VCaP (cell line): Measurements from ENCODE around the gene ETV1.

Experiments used
- H3K27ac ChIP-seq: fragments of 450-650 bp; 2 replicates; pipeline ENCODE4 v1.5.1; 2017
- TF ChIP-seq, protein P1 (sequence below): fragments of 450-650 bp; conservative IDR thresholded peaks from 2 replicates; pipeline ENCODE4 v1.5.1; 2017; ENCODE audit warnings: mild to moderate bottlenecking, moderate library complexity

ETV1 gene

DNA sequence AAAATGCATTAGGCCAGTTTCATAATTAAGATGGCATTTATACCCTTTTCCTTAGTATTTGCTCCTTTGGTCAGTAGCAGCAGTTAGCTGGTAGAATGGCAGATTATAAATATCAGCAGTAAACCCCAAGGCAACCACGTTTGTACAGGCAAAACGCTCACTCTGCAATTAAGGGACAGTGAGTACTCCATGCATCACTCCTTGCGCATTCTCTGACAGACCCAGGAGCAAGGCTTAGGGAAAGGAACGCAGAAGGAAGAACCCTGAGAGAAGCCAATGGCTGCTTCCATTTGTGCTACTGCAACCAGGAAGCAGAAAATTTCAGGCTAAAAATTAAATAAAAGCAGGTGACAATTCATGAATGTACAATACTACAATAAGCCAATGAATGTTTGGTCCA, 12.9 kb downstream of the ETV1 start:
- no peak overlapping the region for H3K27ac ChIP-seq
- TF ChIP-seq, protein P1, sequence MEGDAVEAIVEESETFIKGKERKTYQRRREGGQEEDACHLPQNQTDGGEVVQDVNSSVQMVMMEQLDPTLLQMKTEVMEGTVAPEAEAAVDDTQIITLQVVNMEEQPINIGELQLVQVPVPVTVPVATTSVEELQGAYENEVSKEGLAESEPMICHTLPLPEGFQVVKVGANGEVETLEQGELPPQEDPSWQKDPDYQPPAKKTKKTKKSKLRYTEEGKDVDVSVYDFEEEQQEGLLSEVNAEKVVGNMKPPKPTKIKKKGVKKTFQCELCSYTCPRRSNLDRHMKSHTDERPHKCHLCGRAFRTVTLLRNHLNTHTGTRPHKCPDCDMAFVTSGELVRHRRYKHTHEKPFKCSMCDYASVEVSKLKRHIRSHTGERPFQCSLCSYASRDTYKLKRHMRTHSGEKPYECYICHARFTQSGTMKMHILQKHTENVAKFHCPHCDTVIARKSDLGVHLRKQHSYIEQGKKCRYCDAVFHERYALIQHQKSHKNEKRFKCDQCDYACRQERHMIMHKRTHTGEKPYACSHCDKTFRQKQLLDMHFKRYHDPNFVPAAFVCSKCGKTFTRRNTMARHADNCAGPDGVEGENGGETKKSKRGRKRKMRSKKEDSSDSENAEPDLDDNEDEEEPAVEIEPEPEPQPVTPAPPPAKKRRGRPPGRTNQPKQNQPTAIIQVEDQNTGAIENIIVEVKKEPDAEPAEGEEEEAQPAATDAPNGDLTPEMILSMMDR = no peak

DNA sequence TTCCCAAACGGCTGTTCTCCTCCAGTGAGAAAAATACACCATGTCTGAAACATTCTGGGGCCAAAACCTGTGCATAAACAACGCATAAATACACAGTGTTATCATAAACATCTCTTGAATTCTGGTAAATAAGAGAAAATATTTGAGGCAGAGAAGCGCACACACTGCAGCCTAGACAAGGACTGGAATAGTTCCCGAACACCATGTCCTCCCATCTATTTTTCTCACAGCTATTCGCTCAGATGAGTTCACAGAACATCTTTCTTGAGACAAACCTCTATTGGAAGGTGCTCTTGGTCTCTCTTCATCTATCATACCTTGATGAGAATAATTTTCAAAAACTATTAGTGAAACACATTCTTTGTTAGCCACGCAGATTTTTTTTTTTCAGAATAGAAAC, 24.4 kb downstream of the ETV1 start:
- H3K27ac ChIP-seq = no peak overlapping the region

DNA sequence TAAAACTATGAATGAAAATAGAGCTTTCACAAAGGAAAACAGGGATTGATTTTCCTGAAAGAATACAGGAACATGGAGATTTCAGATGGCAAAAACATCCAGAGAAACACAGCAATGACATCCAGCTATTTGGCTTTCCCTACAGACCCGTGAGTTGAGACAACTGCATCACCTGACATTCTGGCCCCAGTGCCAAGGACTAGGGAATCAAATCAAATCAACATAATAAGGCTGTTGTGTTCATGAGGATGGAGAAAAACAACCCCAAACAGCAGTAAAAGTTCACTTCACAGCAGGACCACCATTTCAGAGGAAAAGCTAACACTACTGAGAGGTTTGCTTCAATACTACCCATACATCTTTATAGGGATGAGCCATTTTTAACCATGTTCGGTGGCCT, 25.5 kb downstream of the ETV1 start:
- TF ChIP-seq, protein P1 = no peak
- H3K27ac ChIP-seq = no peak overlapping the region

More for the DNA sequence above, 24.4 kb downstream of the ETV1 start:
- TF ChIP-seq, protein P1 = no peak

DNA sequence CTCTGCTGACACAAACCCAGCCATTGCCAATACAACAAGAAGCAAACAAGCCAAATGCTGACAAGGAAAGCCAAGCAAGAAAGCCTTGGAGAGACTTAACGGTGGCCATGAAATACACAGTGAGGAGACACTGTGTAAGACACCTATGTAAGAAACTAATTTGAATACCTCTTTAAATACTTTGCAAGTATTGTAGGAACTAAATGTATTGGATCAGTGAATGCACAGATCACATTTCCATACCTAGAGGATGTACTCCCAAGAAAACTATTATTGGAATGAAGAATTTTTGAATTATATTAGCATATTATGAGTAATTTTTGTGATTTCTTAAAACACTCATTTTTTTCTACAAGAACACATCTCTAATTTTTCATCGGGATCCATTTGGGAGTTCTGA, 34.0 kb downstream of the ETV1 start:
- no peak overlapping the region for H3K27ac ChIP-seq
- TF ChIP-seq, protein P1 = no peak

DNA sequence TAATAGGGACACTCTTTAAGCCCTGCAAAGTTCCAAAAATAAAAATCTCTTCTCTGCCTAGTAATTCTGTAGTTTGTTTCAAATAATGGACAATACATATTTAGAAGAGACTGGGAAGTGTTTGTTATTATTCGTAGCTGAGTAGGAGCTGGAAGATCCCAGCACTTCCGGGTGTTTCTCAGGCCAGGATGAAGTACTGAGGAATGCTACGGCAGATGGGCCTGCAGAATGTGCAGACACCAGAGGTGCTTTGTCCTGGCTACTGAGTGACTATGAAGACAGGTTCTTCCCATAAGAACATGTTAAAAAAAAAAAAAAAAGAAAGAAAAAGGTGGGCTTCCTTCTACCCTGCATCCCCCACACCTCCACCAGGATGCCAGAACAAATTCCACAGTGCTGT, 36.1 kb downstream of the ETV1 start:
- TF ChIP-seq, protein P1 = no peak
- H3K27ac ChIP-seq = no peak overlapping the region

DNA sequence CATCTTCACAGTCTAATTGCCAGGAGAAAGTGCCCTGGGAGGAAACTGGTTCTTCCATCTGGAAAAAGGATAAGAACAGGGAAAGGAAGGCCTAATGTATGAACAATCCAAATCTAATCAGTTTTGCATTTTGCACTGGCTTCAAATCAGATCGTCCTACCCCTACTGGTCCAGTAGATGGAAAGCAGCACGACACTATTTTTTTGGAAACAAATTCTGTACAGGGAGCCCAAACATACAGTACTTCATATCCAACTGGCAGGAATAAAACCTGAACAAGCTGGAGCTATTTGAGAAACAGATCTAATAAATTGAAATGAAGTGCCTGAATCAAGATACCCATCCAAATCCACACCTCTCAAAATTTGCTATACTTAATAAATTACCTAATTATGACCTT, 36.5 kb downstream of the ETV1 start:
- TF ChIP-seq, protein P1 = no peak
- H3K27ac ChIP-seq = no peak overlapping the region

DNA sequence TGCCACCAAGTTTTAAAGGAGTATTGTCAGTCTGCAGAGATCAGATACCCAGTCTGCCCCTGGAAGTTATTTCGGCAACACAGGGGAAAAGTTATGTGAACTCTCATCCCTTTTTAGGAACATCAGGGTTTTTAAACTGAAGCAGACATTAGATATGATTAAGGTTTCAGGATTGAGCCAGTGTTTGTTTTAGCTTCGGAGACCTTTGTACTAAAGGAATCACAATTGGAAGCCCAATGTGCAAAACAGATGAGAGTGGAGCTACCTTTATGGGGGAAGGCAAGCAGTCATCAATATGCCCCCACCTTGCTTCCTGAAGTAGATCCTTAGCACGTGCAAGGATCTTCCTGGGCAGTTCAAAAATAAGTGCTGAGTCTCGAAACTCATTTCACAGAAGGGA, 39.5 kb downstream of the ETV1 start:
- H3K27ac ChIP-seq = no peak overlapping the region
- TF ChIP-seq, protein P1 = no peak

DNA sequence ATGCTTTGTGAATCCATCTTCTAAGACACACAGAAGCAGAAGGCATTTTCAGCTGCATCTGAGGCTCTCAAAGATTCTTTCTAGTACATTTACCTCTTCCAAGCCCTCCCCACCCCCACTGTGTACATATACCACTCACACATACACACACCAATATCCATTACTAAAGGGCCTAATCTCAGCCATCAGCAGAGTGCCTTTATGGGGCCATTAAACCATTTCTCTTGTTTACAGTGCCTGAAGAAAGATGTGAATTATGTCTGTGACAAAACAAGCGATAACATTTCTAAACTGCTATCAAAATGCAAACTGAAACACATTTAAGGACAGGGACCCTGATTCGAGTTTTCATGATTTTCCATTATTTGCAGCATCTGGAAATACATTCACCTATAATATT, 40.0 kb downstream of the ETV1 start:
- TF ChIP-seq, protein P1 = no peak
- no peak overlapping the region for H3K27ac ChIP-seq
